ENCODE data around the gene GNAI3.

Gene GNAI3

GRCh38 chr1:109548321-109549267, at the start of gene GNAI3:
Gene GNAI3 (plus strand): TSS chr1:109548615. CDS start chr1:109548721, 106 bp downstream.
- ChIA-PET CTCF (interaction anchor here (0.6 to 3.1 kb wide), 18 partner anchors 11 to 511 kb away, joined by 3 to 32 read pairs (median 4); no protein-coding TSS in a partner anchor), POLR2A (interaction anchor here (0.7 to 3.1 kb wide), 38 partner anchors 9 to 735 kb away, joined by 3 to 44 read pairs (median 4); partner anchors contain the start of genes AHCYL1, AMIGO1, AMPD2 and ATXN7L2)
- Histone ChIP-seq H3K9me3 (ENCODE audit: control insufficient read depth, insufficient read depth, low read depth, low read length) (no peaks in the 10 kb centered on the region), H3K36me3 (ENCODE audit: control insufficient read depth in 2 of 2, insufficient read depth in 1 of 2, low read length in 2 of 2) (no peaks in the 10 kb centered on the region; a peak in 1 of 3 replicates), H3K27ac (ENCODE audit: extremely low read depth, low read depth, low read length) (peak within 1 kb of the TSS; percentile 78), H3K4me1 (ENCODE audit: control insufficient read depth, insufficient read depth, low read length) (peaks cover 6% of the 10 kb centered on the region; the same call in 1 of the 2 replicates), H3K4me3 (ENCODE audit: low read depth, low read length) (peak within 1 kb of the TSS; percentile 57)
- TF ChIP-seq, protein P1, sequence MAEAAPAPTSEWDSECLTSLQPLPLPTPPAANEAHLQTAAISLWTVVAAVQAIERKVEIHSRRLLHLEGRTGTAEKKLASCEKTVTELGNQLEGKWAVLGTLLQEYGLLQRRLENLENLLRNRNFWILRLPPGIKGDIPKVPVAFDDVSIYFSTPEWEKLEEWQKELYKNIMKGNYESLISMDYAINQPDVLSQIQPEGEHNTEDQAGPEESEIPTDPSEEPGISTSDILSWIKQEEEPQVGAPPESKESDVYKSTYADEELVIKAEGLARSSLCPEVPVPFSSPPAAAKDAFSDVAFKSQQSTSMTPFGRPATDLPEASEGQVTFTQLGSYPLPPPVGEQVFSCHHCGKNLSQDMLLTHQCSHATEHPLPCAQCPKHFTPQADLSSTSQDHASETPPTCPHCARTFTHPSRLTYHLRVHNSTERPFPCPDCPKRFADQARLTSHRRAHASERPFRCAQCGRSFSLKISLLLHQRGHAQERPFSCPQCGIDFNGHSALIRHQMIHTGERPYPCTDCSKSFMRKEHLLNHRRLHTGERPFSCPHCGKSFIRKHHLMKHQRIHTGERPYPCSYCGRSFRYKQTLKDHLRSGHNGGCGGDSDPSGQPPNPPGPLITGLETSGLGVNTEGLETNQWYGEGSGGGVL (tag by site-specific recombination; IDR thresholded peaks at IDR 0.05): no peak; the same call in 1 of the 2 replicates
- TF ChIP-seq ZNF221 (tag by site-specific recombination; IDR thresholded peaks at IDR 0.05; ENCODE audit: borderline replicate concordance) (no peak), ZNF660 (tag by site-specific recombination; IDR thresholded peaks at IDR 0.05) (no peak), ZNF785 (tag by site-specific recombination; IDR thresholded peaks at IDR 0.05) (no peak), ZNF645 (tag by site-specific recombination; IDR thresholded peaks at IDR 0.05) (no peak), ZNF416 (tag by site-specific recombination; IDR thresholded peaks at IDR 0.05) (no peak), ZNF501 (tag by site-specific recombination; IDR thresholded peaks at IDR 0.05) (peak; percentile 90), ZBTB8A (tag by site-specific recombination; IDR thresholded peaks at IDR 0.05) (peak; percentile 95), ZEB2 (tag by site-specific recombination; IDR thresholded peaks at IDR 0.05) (peak; percentile 81), ZNF175 (tag by site-specific recombination; IDR thresholded peaks at IDR 0.05) (no peak), ZBTB6 (tag by site-specific recombination; IDR thresholded peaks at IDR 0.05) (no peak), ZNF626 (tag by site-specific recombination; IDR thresholded peaks at IDR 0.05) (no peak), ZNF214 (tag by site-specific recombination; IDR thresholded peaks at IDR 0.05; ENCODE audit: borderline replicate concordance) (no peak), ZNF24 (tag by site-specific recombination; IDR thresholded peaks at IDR 0.05) (no peak), ZNF843 (tag by site-specific recombination; IDR thresholded peaks at IDR 0.05) (no peak), ZNF140 (tag by site-specific recombination; IDR thresholded peaks at IDR 0.05) (no peak)
- TF ChIP-seq, protein P2, sequence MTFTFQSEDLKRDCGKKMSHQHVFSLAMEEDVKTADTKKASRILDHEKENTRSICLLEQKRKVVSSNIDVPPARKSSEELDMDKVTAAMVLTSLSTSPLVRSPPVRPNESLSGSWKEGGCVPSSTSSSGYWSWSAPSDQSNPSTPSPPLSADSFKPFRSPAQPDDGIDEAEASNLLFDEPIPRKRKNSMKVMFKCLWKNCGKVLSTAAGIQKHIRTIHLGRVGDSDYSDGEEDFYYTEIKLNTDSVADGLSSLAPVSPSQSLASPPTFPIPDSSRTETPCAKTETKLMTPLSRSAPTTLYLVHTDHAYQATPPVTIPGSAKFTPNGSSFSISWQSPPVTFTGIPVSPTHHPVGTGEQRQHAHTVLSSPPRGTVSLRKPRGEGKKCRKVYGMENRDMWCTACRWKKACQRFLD (tag by site-specific recombination; IDR thresholded peaks at IDR 0.05): no peak
- TF ChIP-seq, protein P3, sequence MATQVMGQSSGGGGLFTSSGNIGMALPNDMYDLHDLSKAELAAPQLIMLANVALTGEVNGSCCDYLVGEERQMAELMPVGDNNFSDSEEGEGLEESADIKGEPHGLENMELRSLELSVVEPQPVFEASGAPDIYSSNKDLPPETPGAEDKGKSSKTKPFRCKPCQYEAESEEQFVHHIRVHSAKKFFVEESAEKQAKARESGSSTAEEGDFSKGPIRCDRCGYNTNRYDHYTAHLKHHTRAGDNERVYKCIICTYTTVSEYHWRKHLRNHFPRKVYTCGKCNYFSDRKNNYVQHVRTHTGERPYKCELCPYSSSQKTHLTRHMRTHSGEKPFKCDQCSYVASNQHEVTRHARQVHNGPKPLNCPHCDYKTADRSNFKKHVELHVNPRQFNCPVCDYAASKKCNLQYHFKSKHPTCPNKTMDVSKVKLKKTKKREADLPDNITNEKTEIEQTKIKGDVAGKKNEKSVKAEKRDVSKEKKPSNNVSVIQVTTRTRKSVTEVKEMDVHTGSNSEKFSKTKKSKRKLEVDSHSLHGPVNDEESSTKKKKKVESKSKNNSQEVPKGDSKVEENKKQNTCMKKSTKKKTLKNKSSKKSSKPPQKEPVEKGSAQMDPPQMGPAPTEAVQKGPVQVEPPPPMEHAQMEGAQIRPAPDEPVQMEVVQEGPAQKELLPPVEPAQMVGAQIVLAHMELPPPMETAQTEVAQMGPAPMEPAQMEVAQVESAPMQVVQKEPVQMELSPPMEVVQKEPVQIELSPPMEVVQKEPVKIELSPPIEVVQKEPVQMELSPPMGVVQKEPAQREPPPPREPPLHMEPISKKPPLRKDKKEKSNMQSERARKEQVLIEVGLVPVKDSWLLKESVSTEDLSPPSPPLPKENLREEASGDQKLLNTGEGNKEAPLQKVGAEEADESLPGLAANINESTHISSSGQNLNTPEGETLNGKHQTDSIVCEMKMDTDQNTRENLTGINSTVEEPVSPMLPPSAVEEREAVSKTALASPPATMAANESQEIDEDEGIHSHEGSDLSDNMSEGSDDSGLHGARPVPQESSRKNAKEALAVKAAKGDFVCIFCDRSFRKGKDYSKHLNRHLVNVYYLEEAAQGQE (tag by site-specific recombination; IDR thresholded peaks at IDR 0.05): peak; percentile 25; the same call in 1 of the 2 replicates
- TF ChIP-seq, protein P4, sequence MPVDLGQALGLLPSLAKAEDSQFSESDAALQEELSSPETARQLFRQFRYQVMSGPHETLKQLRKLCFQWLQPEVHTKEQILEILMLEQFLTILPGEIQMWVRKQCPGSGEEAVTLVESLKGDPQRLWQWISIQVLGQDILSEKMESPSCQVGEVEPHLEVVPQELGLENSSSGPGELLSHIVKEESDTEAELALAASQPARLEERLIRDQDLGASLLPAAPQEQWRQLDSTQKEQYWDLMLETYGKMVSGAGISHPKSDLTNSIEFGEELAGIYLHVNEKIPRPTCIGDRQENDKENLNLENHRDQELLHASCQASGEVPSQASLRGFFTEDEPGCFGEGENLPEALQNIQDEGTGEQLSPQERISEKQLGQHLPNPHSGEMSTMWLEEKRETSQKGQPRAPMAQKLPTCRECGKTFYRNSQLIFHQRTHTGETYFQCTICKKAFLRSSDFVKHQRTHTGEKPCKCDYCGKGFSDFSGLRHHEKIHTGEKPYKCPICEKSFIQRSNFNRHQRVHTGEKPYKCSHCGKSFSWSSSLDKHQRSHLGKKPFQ (tag by site-specific recombination; IDR thresholded peaks at IDR 0.05): 0 out of 2 replicates have a peak, but pooled peaks have one; percentile 61
- TF ChIP-seq, protein P5, sequence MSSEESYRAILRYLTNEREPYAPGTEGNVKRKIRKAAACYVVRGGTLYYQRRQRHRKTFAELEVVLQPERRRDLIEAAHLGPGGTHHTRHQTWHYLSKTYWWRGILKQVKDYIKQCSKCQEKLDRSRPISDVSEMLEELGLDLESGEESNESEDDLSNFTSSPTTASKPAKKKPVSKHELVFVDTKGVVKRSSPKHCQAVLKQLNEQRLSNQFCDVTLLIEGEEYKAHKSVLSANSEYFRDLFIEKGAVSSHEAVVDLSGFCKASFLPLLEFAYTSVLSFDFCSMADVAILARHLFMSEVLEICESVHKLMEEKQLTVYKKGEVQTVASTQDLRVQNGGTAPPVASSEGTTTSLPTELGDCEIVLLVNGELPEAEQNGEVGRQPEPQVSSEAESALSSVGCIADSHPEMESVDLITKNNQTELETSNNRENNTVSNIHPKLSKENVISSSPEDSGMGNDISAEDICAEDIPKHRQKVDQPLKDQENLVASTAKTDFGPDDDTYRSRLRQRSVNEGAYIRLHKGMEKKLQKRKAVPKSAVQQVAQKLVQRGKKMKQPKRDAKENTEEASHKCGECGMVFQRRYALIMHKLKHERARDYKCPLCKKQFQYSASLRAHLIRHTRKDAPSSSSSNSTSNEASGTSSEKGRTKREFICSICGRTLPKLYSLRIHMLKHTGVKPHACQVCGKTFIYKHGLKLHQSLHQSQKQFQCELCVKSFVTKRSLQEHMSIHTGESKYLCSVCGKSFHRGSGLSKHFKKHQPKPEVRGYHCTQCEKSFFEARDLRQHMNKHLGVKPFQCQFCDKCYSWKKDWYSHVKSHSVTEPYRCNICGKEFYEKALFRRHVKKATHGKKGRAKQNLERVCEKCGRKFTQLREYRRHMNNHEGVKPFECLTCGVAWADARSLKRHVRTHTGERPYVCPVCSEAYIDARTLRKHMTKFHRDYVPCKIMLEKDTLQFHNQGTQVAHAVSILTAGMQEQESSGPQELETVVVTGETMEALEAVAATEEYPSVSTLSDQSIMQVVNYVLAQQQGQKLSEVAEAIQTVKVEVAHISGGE (tag by site-specific recombination; conservative IDR thresholded peaks at IDR 0.05; ENCODE audit: low read depth): peak; percentile 95
